Measurements from ENCODE around the gene ZNF142.

DNA sequence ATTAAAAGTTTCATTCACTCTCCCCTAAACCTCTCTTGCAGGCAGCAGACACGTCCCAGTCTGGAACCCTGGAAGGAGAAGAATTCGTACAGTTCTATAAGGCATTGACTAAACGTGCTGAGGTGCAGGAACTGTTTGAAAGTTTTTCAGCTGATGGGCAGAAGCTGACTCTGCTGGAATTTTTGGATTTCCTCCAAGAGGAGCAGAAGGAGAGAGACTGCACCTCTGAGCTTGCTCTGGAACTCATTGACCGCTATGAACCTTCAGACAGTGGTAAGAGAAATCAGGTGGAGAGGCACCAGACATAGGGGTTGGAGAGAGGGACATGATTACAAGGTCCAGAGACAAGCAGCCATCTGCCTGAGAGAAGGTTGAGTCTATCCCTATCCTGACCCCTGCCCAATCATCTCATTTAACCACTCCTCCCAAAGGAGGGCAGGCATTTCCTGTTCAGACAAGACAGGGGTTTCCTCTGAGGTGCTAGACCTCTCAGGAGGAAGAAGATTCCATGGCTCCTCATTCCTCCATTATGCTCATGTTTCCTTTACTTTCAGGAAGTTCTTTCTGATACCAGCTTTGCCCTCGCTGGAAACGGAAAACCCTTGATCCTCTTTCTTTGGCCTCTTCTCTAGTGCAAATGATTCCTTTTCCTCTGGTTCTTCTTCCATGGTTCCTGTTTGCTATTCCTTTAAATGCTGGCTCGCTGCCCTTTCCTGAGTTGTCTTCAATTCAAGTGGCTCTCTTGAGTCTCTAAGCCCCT is 36.6 kb downstream of the ZNF142 start:
- TF ChIP-seq, protein P1, sequence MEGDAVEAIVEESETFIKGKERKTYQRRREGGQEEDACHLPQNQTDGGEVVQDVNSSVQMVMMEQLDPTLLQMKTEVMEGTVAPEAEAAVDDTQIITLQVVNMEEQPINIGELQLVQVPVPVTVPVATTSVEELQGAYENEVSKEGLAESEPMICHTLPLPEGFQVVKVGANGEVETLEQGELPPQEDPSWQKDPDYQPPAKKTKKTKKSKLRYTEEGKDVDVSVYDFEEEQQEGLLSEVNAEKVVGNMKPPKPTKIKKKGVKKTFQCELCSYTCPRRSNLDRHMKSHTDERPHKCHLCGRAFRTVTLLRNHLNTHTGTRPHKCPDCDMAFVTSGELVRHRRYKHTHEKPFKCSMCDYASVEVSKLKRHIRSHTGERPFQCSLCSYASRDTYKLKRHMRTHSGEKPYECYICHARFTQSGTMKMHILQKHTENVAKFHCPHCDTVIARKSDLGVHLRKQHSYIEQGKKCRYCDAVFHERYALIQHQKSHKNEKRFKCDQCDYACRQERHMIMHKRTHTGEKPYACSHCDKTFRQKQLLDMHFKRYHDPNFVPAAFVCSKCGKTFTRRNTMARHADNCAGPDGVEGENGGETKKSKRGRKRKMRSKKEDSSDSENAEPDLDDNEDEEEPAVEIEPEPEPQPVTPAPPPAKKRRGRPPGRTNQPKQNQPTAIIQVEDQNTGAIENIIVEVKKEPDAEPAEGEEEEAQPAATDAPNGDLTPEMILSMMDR (IDR thresholded peaks at IDR 0.05; ENCODE audit: insufficient read depth, low read depth, low read length): no peak
- no peak for TF ChIP-seq EZH2 (IDR thresholded peaks at IDR 0.05; ENCODE audit: insufficient read depth, low read length)
